ENCODE measurements around the gene ING4. TPM values are rescaled to one million over a fixed set of nuclear protein-coding genes. Genes with fewer than 3 reads are reported as not detected.
A peak's percentile ranks its signal among the peaks of the same experiment; 100 is the strongest.

Gene ING4
- total and polyA plus RNA-seq, 2 of the 13 experiments (the other 11 are each of a cell fraction or from before 2014, with no cell fraction given), result 14.4 to 32.4 TPM

DNA sequence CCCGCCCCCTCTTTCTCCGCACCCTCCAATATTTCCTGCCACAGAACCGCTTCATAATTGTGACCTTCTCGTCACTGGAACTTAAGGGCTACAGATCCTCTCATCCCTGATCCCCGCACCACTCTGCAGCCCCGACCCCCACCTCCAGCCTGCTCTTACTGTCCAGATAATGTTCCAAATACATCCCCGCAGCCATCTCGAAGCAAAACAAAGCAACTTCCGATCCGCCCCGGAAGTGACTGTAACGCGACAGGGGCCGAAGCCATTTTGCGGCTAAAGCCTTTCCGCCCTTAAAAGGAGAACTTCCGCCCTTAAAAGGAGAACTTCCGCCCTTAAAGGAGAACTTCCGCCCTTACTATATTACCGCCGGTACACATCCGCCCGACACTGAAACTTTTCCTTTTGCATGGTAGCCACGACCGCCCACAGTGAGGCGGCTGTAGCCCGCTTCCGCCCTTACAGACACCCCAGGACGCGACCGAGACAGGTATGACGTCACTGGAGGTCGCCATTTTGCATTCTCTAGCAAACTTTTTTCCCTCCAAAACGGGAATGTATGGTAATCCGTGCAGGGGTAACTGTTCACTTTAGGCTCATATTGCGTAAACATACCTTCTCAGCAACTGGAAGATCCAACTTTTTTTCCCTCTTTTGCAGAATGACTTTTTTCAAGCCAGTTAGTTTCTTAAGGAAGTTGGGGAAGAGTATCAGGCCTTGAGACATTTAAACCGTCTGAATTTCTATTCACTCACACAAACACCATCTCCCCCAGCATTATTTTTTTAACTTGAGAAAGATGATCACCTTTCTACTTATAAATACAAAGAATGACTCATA is at the start of gene ING4 (continued):
- TF ChIP-seq, protein P1, sequence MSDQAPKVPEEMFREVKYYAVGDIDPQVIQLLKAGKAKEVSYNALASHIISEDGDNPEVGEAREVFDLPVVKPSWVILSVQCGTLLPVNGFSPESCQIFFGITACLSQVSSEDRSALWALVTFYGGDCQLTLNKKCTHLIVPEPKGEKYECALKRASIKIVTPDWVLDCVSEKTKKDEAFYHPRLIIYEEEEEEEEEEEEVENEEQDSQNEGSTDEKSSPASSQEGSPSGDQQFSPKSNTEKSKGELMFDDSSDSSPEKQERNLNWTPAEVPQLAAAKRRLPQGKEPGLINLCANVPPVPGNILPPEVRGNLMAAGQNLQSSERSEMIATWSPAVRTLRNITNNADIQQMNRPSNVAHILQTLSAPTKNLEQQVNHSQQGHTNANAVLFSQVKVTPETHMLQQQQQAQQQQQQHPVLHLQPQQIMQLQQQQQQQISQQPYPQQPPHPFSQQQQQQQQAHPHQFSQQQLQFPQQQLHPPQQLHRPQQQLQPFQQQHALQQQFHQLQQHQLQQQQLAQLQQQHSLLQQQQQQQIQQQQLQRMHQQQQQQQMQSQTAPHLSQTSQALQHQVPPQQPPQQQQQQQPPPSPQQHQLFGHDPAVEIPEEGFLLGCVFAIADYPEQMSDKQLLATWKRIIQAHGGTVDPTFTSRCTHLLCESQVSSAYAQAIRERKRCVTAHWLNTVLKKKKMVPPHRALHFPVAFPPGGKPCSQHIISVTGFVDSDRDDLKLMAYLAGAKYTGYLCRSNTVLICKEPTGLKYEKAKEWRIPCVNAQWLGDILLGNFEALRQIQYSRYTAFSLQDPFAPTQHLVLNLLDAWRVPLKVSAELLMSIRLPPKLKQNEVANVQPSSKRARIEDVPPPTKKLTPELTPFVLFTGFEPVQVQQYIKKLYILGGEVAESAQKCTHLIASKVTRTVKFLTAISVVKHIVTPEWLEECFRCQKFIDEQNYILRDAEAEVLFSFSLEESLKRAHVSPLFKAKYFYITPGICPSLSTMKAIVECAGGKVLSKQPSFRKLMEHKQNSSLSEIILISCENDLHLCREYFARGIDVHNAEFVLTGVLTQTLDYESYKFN (CRISPR knock-in tag; conservative IDR thresholded peaks at IDR 0.05), result peak; percentile 17; the same call in 1 of the 2 replicates
- TF ChIP-seq, protein P2, sequence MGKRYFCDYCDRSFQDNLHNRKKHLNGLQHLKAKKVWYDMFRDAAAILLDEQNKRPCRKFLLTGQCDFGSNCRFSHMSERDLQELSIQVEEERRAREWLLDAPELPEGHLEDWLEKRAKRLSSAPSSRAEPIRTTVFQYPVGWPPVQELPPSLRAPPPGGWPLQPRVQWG (CRISPR knock-in tag; IDR thresholded peaks at IDR 0.05; ENCODE audit: borderline replicate concordance, low read depth), result no peak
- TF ChIP-seq SNAPC2 (CRISPR knock-in tag; IDR thresholded peaks at IDR 0.05), result no peak
- TF ChIP-seq, protein P3, sequence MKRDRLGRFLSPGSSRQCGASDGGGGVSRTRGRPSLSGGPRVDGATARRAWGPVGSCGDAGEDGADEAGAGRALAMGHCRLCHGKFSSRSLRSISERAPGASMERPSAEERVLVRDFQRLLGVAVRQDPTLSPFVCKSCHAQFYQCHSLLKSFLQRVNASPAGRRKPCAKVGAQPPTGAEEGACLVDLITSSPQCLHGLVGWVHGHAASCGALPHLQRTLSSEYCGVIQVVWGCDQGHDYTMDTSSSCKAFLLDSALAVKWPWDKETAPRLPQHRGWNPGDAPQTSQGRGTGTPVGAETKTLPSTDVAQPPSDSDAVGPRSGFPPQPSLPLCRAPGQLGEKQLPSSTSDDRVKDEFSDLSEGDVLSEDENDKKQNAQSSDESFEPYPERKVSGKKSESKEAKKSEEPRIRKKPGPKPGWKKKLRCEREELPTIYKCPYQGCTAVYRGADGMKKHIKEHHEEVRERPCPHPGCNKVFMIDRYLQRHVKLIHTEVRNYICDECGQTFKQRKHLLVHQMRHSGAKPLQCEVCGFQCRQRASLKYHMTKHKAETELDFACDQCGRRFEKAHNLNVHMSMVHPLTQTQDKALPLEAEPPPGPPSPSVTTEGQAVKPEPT (CRISPR knock-in tag; IDR thresholded peaks at IDR 0.05; ENCODE audit: low read depth), result no peak
- no peak for TF ChIP-seq ZNF878 (CRISPR knock-in tag; IDR thresholded peaks at IDR 0.05)
- no peak for TF ChIP-seq MZF1 (CRISPR knock-in tag; IDR thresholded peaks at IDR 0.05; ENCODE audit: borderline replicate concordance)
- peak; percentile 72 for TF ChIP-seq GFI1 (CRISPR knock-in tag; IDR thresholded peaks at IDR 0.05; ENCODE audit: borderline replicate concordance)
- TF ChIP-seq MAFK (conservative IDR thresholded peaks at IDR 0.05 in 1 of 2, IDR thresholded peaks at IDR 0.05 in 1 of 2; ENCODE audit: low read length in 2 of 2), result no peak
- peak; percentile 76 for TF ChIP-seq PHF8 (CRISPR knock-in tag; IDR thresholded peaks at IDR 0.05)
- TF ChIP-seq, protein P4, sequence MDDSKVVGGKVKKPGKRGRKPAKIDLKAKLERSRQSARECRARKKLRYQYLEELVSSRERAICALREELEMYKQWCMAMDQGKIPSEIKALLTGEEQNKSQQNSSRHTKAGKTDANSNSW (CRISPR knock-in tag; IDR thresholded peaks at IDR 0.05; ENCODE audit: borderline replicate concordance), result no peak
- no peak for TF ChIP-seq ZKSCAN5 (CRISPR knock-in tag; IDR thresholded peaks at IDR 0.05)
- no peak for TF ChIP-seq ZNF343 (CRISPR knock-in tag; IDR thresholded peaks at IDR 0.05)
- no peak for TF ChIP-seq KAT2B (IDR thresholded peaks at IDR 0.05; ENCODE audit: borderline replicate concordance, low read depth, low read length)
- TF ChIP-seq SOX13 (IDR thresholded peaks at IDR 0.05), result no peak
- TF ChIP-seq SOX13 (CRISPR knock-in tag; conservative IDR thresholded peaks at IDR 0.05 in 1 of 2, IDR thresholded peaks at IDR 0.05 in 1 of 2), result 0 out of 4 replicates have a peak, but pooled peaks of 1 of the 2 experiments have one; percentile 40
- TF ChIP-seq, protein P5, sequence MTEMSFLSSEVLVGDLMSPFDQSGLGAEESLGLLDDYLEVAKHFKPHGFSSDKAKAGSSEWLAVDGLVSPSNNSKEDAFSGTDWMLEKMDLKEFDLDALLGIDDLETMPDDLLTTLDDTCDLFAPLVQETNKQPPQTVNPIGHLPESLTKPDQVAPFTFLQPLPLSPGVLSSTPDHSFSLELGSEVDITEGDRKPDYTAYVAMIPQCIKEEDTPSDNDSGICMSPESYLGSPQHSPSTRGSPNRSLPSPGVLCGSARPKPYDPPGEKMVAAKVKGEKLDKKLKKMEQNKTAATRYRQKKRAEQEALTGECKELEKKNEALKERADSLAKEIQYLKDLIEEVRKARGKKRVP (CRISPR knock-in tag; IDR thresholded peaks at IDR 0.05), result peak in 1 of 2 experiments; percentile 72; a peak in 2 of 4 replicates
- no peak for TF ChIP-seq TEAD2 (CRISPR knock-in tag; IDR thresholded peaks at IDR 0.05)
- TF ChIP-seq RORA (CRISPR knock-in tag; IDR thresholded peaks at IDR 0.05), result no peak
- TF ChIP-seq, protein P6, sequence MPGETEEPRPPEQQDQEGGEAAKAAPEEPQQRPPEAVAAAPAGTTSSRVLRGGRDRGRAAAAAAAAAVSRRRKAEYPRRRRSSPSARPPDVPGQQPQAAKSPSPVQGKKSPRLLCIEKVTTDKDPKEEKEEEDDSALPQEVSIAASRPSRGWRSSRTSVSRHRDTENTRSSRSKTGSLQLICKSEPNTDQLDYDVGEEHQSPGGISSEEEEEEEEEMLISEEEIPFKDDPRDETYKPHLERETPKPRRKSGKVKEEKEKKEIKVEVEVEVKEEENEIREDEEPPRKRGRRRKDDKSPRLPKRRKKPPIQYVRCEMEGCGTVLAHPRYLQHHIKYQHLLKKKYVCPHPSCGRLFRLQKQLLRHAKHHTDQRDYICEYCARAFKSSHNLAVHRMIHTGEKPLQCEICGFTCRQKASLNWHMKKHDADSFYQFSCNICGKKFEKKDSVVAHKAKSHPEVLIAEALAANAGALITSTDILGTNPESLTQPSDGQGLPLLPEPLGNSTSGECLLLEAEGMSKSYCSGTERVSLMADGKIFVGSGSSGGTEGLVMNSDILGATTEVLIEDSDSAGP (CRISPR knock-in tag; IDR thresholded peaks at IDR 0.05; ENCODE audit: borderline replicate concordance), result peak; percentile 85
